HG03575 (cell line): ENCODE data around the gene KANSL2.
"Not testable (repeated sequence)": the region's sequence is repeated elsewhere in the genome, so short reads cannot be mapped to it uniquely, and the experiment has no call there.

Experiments used
- ATAC-seq: cut with Tn5 transposase; IDR thresholded peaks from one replicate; pipeline ENCODE4 v1.9.1; 2021; ENCODE audit not compliant: unreplicated experiment, insufficient number of reproducible peaks, low FRiP score; ENCODE audit errors: extremely low read depth

The KANSL2 gene

DNA sequence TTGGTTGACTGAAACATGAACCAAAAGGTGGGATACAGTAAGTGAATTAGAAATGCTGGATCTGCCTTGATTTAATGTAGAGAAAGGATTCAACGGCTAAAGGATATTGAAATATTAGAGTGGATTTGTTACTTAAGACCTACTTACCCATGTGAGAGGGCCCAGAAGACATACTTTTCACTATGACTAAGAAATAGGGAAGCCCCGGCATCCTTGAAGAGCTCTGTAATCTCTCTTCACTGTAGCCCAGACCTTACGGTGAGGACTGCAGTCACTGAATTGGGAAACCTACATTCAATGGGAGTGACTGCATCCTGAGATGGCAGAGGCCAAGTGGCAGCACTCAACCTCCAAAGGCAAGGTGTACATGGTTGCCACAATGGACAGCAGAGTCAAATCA, 52.5 kb downstream of the KANSL2 start:
- no peak for ATAC-seq

DNA sequence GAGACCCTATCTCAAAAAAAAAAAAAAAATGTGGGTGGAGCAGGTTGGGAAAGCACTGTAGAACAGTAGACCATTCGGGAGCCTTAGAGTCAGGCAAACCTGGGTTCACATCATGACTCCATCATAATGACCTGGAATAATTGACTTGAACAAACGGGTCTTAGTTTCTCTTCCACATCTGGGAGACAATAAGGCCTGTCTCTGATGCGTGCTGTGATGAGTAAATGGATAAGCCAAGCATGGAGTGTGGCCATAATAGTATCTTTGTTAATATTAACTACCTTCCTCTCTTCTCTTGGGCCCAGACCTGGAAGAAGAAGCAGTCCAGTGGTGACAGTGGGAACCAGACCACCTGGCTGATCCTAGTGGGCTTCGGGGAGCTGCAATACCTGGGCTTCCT, 54.5 kb downstream of the KANSL2 start:
- ATAC-seq, result no peak

DNA sequence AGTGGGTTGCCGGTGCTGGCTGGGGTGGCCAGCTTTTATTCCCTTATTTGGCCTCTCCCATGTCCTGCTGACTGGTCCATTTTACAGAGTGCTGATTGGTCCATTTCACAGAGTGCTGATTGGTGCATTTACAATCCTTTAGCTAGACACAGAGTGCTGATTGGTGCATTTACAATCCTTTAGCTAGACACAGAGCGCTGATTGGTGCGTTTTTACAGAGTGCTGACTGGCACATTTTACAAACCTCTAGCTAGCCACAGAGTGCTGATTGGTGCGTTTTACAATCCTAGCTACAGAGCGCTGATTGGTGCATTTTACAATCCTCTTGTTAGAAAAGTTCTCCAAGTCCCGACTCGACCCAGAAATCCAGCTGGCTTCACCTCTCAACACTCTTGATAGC, 59.0 kb downstream of the KANSL2 start:
- ATAC-seq, result not testable (repeated sequence)

DNA sequence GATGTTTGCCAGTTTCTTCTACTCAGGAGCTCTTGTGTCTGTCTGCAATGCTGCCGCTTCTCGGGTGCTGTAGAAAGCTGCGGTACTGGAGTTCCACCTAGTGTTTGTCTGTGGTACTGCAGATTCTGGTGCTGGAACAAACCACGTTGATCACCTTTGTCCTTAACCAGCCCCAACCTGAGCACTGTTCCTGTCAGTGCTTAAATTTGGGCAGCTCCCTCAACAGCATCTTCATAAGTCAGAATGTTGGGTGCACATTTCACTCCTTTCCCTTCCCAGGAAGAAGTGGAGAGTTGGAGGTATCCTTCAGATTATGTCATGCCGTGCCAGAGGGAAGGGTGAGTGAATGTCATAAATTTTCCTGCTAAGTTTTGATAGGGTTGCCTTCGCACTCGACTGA, 63.5 kb downstream of the KANSL2 start:
- no peak for ATAC-seq

DNA sequence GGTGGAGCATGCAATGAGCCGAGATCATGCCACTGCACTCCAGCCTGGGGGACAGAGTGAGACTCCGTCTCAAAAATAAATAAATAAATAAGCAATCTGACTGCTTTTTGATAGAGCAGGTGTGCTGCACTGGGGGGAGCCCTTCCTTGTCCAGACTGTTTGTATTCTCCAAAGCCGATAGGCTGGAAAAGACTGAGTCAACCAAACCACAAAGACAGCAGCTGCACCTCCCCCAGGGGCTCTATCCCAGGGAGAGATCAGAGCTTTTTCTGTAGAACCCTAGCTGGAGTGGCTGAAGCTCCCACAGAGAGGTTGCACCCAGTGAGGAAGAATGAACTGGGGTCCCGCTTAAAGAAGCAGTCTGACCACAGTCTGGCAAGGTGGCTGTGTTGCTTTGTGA, 66.4 kb downstream of the KANSL2 start:
- no peak for ATAC-seq

DNA sequence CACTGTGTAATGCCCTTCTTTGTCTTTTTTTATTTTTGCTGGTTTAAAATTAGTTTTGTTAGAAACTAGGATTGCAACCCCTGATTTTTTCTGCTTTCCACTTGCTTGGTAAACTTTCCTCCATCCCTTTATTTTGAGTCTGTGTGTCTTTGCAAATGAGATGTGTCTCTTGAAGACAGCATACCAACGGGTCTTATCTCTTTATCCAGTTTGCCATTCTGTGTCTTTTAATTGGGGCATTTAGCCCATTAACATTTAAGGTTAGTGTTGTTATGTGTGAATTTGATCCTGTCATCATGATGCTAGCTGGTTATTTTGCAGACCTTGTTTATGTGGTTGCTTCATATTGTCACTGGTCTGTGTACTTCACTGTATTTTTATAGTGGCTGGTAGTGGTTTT, 68.7 kb downstream of the KANSL2 start:
- no peak for ATAC-seq
